C4-2B (cell line): ENCODE data around the gene SPATS2L.

Source experiments
- CTCF ChIP-seq: fragments of 450-650 bp; conservative IDR thresholded peaks from 2 replicates; pipeline ENCODE4 v1.5.1; 2017; ENCODE audit warnings: mild to moderate bottlenecking
- ZFX ChIP-seq: fragments of 450-650 bp; IDR thresholded peaks from 2 replicates; pipeline ENCODE4 v1.6.1; 2017

- TF ChIP-seq CTCF (no peak), ZFX (no peak)
Observed at GRCh38 chr2:200414367-200414766, 107.9 kb downstream of the SPATS2L start.
